Stimulated activated CD4-positive, alpha-beta T cell treated with anti-CD3 and anti-CD28 coated beads, Interleukin-1b, Interleukin-23, amount 100 ng/mL, for 4 hours (primary cell): ENCODE results near the gene KCNJ12.
"Not testable (repeated sequence)": the region's sequence is repeated elsewhere in the genome, so short reads cannot be mapped to it uniquely, and the experiment has no call there.

Experiments used
- DNase-seq, 2 donors: peaks; one replicate each; pipeline ENCODE4 v3.0.0-alpha.2; 2020; ENCODE audit warnings: low read depth in 2 of 2

Gene KCNJ12

GRCh38 chr17:21349358-21350050 is 26.7 kb upstream of the KCNJ12 start:
- DNase-seq, result not testable (repeated sequence)

GRCh38 chr17:21350495-21350894 is 25.7 kb upstream of the KCNJ12 start:
- not testable (repeated sequence) for DNase-seq

GRCh38 chr17:21351366-21352065 is 24.6 kb upstream of the KCNJ12 start:
- DNase-seq, result no peak

- DNase-seq, result no peak
These were observed 23.8 kb upstream of the KCNJ12 start for GRCh38 chr17:21352221-21352980.

- DNase-seq, result no peak
These were observed 23.2 kb upstream of the KCNJ12 start for GRCh38 chr17:21352981-21353265.

- no peak for DNase-seq
These were observed 22.7 kb upstream of the KCNJ12 start for GRCh38 chr17:21353326-21354010.

- no peak for DNase-seq
These were observed 21.3 kb upstream of the KCNJ12 start for GRCh38 chr17:21354796-21355385.

- no peak for DNase-seq
These were observed 20.6 kb upstream of the KCNJ12 start for GRCh38 chr17:21355586-21355985.

- no peak for DNase-seq
These were observed 19.5 kb upstream of the KCNJ12 start for GRCh38 chr17:21356537-21357127.

- DNase-seq, result no peak
These were observed 18.9 kb upstream of the KCNJ12 start for GRCh38 chr17:21357281-21357680.

GRCh38 chr17:21357696-21358656 is 18.2 kb upstream of the KCNJ12 start:
- DNase-seq, result no peak

GRCh38 chr17:21358682-21359482 is 17.3 kb upstream of the KCNJ12 start:
- no peak for DNase-seq

GRCh38 chr17:21359483-21359840 is 16.7 kb upstream of the KCNJ12 start:
- DNase-seq, result no peak

GRCh38 chr17:21360048-21360447 is 16.1 kb upstream of the KCNJ12 start:
- no peak for DNase-seq

- DNase-seq, result no peak
These were observed 14.9 kb upstream of the KCNJ12 start for GRCh38 chr17:21361020-21361809.

- DNase-seq, result no peak
These were observed 13.7 kb upstream of the KCNJ12 start for GRCh38 chr17:21362331-21362931.

- no peak for DNase-seq
These were observed 12.1 kb upstream of the KCNJ12 start for GRCh38 chr17:21363776-21364642.
